Measurements from ENCODE around the gene IGFN1. TPM values are rescaled to one million over a fixed set of nuclear protein-coding genes. Genes with fewer than 3 reads are reported as not detected.

The IGFN1 gene
- total RNA-seq, 1 experiment from 2014 or later, result not detected

DNA sequence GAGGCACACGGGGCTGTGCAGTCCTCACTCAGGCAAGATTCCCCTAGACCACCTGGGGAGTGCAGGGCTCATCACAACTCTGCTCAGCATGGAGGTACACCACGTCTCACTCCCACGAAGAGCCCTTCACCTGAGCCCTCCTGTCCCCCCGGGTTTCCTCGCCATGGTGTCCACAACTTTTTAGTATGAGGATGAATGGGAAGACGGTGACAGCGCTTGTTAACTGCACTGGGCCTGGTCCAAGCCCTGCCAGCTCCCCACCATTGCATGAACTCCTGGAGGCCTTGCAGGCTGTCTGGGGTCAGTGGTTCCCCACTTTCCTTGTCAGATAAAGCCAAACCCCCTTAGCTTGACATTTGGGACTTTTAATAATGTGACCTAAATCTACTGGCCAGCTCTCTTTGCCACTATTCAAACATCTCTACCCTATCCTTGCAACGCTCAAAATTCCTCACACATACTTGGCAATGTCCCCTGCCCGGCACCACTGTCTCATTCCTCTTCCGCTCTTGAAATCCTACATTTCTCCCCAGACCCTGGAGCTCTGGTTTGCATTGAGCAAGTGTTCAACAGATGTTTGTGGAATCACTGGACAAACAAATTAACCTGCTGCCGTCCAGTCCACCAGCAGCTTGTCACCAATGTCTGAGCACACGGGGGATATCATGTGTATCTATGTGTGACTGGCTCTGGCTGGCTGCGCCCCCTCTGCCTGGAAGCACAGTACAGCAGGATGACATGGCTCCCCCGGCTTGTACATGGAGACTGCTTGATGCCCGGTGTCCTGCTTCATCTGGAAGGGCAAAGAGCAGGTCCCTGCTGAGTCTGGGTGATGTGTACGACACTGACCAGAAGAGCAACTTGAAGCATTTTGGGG, 47.5 kb upstream of the IGFN1 start:
- Histone ChIP-seq H2BK12ac (ENCODE audit: insufficient read length, low read depth, low read length) (no peak overlapping the region), H4K20me1 (ENCODE audit: control insufficient read depth, insufficient read depth, insufficient read length) (no peaks in the 10 kb centered on the region), H2BK20ac (ENCODE audit: low read depth, low read length, poor library complexity, severe bottlenecking) (no peak overlapping the region), H2BK120ac (ENCODE audit: low read depth, low read length, poor library complexity, severe bottlenecking) (no peak overlapping the region), H3K9ac (ENCODE audit: extremely low read depth, insufficient read length, low read length) (no peak overlapping the region), H3K23ac (ENCODE audit: insufficient read length, low read depth, low read length) (no peak overlapping the region), H2BK15ac (ENCODE audit: low read depth, low read length) (no peak overlapping the region), H3T11ph (ENCODE audit: low read length) (no peak overlapping the region), H3K4ac (ENCODE audit: low read depth, low read length) (no peak overlapping the region), H2AFZ (ENCODE audit: low read length) (no peak overlapping the region), H3K27me3 (ENCODE audit: insufficient read depth, low read length) (no peaks in the 10 kb centered on the region), H2AK5ac (ENCODE audit: insufficient read length, low read length) (no peak overlapping the region), H3K4me2 (ENCODE audit: insufficient read depth, insufficient read length, low read length) (no peak overlapping the region), H3K4me1 (ENCODE audit: insufficient read depth, low read length) (no peaks in the 10 kb centered on the region), H3K79me2 (ENCODE audit: insufficient read depth, low read length) (no peaks in the 10 kb centered on the region), H3K79me1 (ENCODE audit: insufficient read depth, low read depth, low read length, poor library complexity, severe bottlenecking) (peaks cover 1% of the 10 kb centered on the region), H4K5ac (ENCODE audit: insufficient read length, low read depth, low read length) (no peak overlapping the region), H3K18ac (ENCODE audit: insufficient read length, low read depth, low read length) (no peak overlapping the region), H3K23me2 (ENCODE audit: insufficient read length, low read depth, low read length, poor library complexity, severe bottlenecking) (no peaks in the 10 kb centered on the region), H3K14ac (ENCODE audit: insufficient read depth, low read length) (no peak overlapping the region), H3K27ac (ENCODE audit: insufficient read length, low read depth, low read length) (no peak overlapping the region), H3K56ac (ENCODE audit: insufficient read length, low read depth, low read length) (no peak overlapping the region), H2BK5ac (ENCODE audit: insufficient read length, low read length) (no peak overlapping the region), H4K91ac (ENCODE audit: insufficient read length, low read depth, low read length) (no peak overlapping the region), H4K8ac (replicated peaks; ENCODE audit: insufficient read length, low read depth, low read length) (no peak overlapping the region), H3K9me3 (ENCODE audit: control insufficient read depth, low read depth, low read length) (no peaks in the 10 kb centered on the region)
- DNase-seq, result no peak
- TF ChIP-seq, protein P1, sequence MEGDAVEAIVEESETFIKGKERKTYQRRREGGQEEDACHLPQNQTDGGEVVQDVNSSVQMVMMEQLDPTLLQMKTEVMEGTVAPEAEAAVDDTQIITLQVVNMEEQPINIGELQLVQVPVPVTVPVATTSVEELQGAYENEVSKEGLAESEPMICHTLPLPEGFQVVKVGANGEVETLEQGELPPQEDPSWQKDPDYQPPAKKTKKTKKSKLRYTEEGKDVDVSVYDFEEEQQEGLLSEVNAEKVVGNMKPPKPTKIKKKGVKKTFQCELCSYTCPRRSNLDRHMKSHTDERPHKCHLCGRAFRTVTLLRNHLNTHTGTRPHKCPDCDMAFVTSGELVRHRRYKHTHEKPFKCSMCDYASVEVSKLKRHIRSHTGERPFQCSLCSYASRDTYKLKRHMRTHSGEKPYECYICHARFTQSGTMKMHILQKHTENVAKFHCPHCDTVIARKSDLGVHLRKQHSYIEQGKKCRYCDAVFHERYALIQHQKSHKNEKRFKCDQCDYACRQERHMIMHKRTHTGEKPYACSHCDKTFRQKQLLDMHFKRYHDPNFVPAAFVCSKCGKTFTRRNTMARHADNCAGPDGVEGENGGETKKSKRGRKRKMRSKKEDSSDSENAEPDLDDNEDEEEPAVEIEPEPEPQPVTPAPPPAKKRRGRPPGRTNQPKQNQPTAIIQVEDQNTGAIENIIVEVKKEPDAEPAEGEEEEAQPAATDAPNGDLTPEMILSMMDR (conservative IDR thresholded peaks at IDR 0.05), result no peak
- no peak overlapping the region for H3K4me3 Mint-ChIP-seq
- no peaks in the 10 kb centered on the region for H3K9me3 Mint-ChIP-seq
- H3K27ac Mint-ChIP-seq, result peak overlapping the region in 1 of 3 experiments; percentile 64; a peak in 2 of 7 replicates
- no peaks in the 10 kb centered on the region for H3K27me3 Mint-ChIP-seq (ENCODE audit: low read depth)
- H3K4me1 Mint-ChIP-seq, result no peaks in the 10 kb centered on the region
- WGBS (ENCODE audit: extremely low coverage, insufficient read length, low lambda C conversion rate), result no CpG with 5 or more reads among the region's 16 CpGs
- H3K36me3 Mint-ChIP-seq (ENCODE audit: insufficient read depth in 1 of 3, low read depth in 3 of 3), result peaks cover 53 to 93% (median 90%) of the 10 kb centered on the region in 3 experiments; a peak in 6 of 7 replicates
